Epithelial cell of esophagus (primary cell): ENCODE data around the gene DNAJC11.

Source experiments
- DNase-seq: peaks from one replicate; pipeline ENCODE4 v3.0.0; 2010; ENCODE audit warnings: low read depth
- H3K4me3 ChIP-seq: 2 replicates; pipeline ENCODE4 v1.5.1; 2011; ENCODE audit warnings: mild to moderate bottlenecking, low read length, control low read depth
- CTCF ChIP-seq: IDR thresholded peaks from 2 replicates; pipeline ENCODE4 v1.5.1; 2011; ENCODE audit warnings: low read depth, mild to moderate bottlenecking, low read length, control low read depth, inconsistent platforms; ENCODE audit not compliant: insufficient read depth; ENCODE audit errors: missing control alignments

Gene DNAJC11

GRCh38 chr1:6686294-6686693, 15.3 kb downstream of the DNAJC11 start:
- TF ChIP-seq CTCF: no peak

GRCh38 chr1:6685381-6685780, 16.2 kb downstream of the DNAJC11 start:
- no peak for TF ChIP-seq CTCF
- DNase-seq: no peak
- no peak overlapping the region for H3K4me3 ChIP-seq

More at GRCh38 chr1:6686294-6686693, 15.3 kb downstream of the DNAJC11 start:
- no peak overlapping the region for H3K4me3 ChIP-seq
- no peak for DNase-seq

GRCh38 chr1:6683434-6683833, 18.2 kb downstream of the DNAJC11 start:
- no peak for TF ChIP-seq CTCF
- no peak for DNase-seq
- no peak overlapping the region for H3K4me3 ChIP-seq

GRCh38 chr1:6675941-6676340, 25.7 kb downstream of the DNAJC11 start:
- TF ChIP-seq CTCF: no peak
- H3K4me3 ChIP-seq: no peak overlapping the region
- no peak for DNase-seq

- TF ChIP-seq CTCF: no peak
- H3K4me3 ChIP-seq: no peak overlapping the region
- no peak for DNase-seq
Measured at GRCh38 chr1:6674771-6675170, 26.8 kb downstream of the DNAJC11 start.

GRCh38 chr1:6673816-6674398, 27.7 kb downstream of the DNAJC11 start:
- DNase-seq: no peak
- no peak for TF ChIP-seq CTCF
- no peak overlapping the region for H3K4me3 ChIP-seq

- no peak for DNase-seq
Measured at GRCh38 chr1:6672558-6672957, 29.1 kb downstream of the DNAJC11 start.

More at GRCh38 chr1:6672558-6672957, 29.1 kb downstream of the DNAJC11 start:
- TF ChIP-seq CTCF: no peak
- no peak overlapping the region for H3K4me3 ChIP-seq
